Liver (tissue), 9 donors: Measurements from ENCODE around the gene EPGN. TPM values are rescaled to one million over a fixed set of nuclear protein-coding genes. Genes with fewer than 3 reads are reported as not detected.

ENCODE experiments used
- DNase-seq: peaks from one replicate; pipeline ENCODE4 v3.0.0-alpha.2; 2017; ENCODE audit warnings: low spot score
- H3K27ac ChIP-seq, 2 donors: one replicate each; pipeline ENCODE4 v1.7.0; 2013; ENCODE audit warnings: inconsistent platforms in 2 of 2, low read length in 2 of 2, control low read depth in 1 of 2, low read depth in 1 of 2, mild to moderate bottlenecking in 1 of 2
- H3K27me3 ChIP-seq, 4 donors: one replicate each; pipeline versions ENCODE4 v1.6.1 to v1.7.0; 2013; ENCODE audit warnings: low read length in 3 of 4, inconsistent platforms in 1 of 4, mild to moderate bottlenecking in 1 of 4, moderate library complexity in 1 of 4; ENCODE audit not compliant: control insufficient read depth in 4 of 4, insufficient read depth in 4 of 4
- H3K36me3 ChIP-seq, 4 donors: one replicate each; pipeline versions ENCODE4 v1.6.1 to v1.7.0; 2013; ENCODE audit warnings: low read length in 3 of 4, mild to moderate bottlenecking in 3 of 4, low read depth in 1 of 4, moderate library complexity in 1 of 4; ENCODE audit not compliant: control insufficient read depth in 4 of 4, insufficient read depth in 3 of 4
- H3K4me1 ChIP-seq, 4 donors: one replicate each; pipeline versions ENCODE4 v1.6.1 to v1.7.0; 2013; ENCODE audit warnings: low read length in 3 of 4, mild to moderate bottlenecking in 3 of 4, moderate library complexity in 1 of 4; ENCODE audit not compliant: control insufficient read depth in 4 of 4, insufficient read depth in 4 of 4
- H3K4me3 ChIP-seq, 3 donors: one replicate each; pipeline versions ENCODE4 v1.6.1 to v1.7.0; 2013; ENCODE audit warnings: low read length in 3 of 3, control low read depth in 1 of 3, low read depth in 1 of 3, mild to moderate bottlenecking in 1 of 3
- H3K9ac ChIP-seq, 2 donors: one replicate each; pipeline ENCODE4 v1.7.0; 2013; ENCODE audit warnings: low read length in 2 of 2, mild to moderate bottlenecking in 2 of 2, moderate library complexity in 2 of 2, control low read depth in 1 of 2, low read depth in 1 of 2
- H3K9me3 ChIP-seq, 4 donors: one replicate each; pipeline versions ENCODE4 v1.6.1 to v1.7.0; 2013; ENCODE audit warnings: low read length in 3 of 4; ENCODE audit not compliant: control insufficient read depth in 4 of 4
- ATF3 ChIP-seq: IDR thresholded peaks from 2 replicates; pipeline ENCODE4 v1.6.1; 2016; ENCODE audit warnings: antibody characterized with exemption
- EGR1 ChIP-seq, 2 donors: IDR thresholded peaks; 2 replicates each; pipeline ENCODE4 v1.6.1; 2016 to 2018; ENCODE audit warnings: antibody characterized with exemption in 2 of 2, low read depth in 2 of 2
- GABPA ChIP-seq, 2 donors: IDR thresholded peaks in 1 of 2; conservative IDR thresholded peaks in 1 of 2; 2 replicates each; pipeline ENCODE4 v1.6.1; 2016; ENCODE audit warnings: antibody characterized with exemption in 2 of 2, mild to moderate bottlenecking in 1 of 2, moderate library complexity in 1 of 2
- HNF4G ChIP-seq: IDR thresholded peaks from 2 replicates; pipeline ENCODE4 v1.6.1; 2016; ENCODE audit warnings: antibody characterized with exemption
- JUND ChIP-seq, 2 donors: IDR thresholded peaks; 2 replicates each; pipeline ENCODE4 v1.6.1; 2016; ENCODE audit warnings: antibody characterized with exemption in 2 of 2
- MAX ChIP-seq: IDR thresholded peaks from 2 replicates; pipeline ENCODE4 v1.6.1; 2016; ENCODE audit warnings: antibody characterized with exemption
- RAD21 ChIP-seq, 2 donors: IDR thresholded peaks; 2 replicates each; pipeline ENCODE4 v1.6.1; 2016; ENCODE audit warnings: antibody characterized with exemption in 2 of 2, mild to moderate bottlenecking in 2 of 2
- REST ChIP-seq: IDR thresholded peaks from 2 replicates; pipeline ENCODE4 v1.6.1; 2016; ENCODE audit warnings: antibody characterized with exemption, mild to moderate bottlenecking
- RXRA ChIP-seq, 2 donors: IDR thresholded peaks; 2 replicates each; pipeline ENCODE4 v1.6.1; 2017 to 2018; ENCODE audit warnings: antibody characterized with exemption in 2 of 2, mild to moderate bottlenecking in 1 of 2
- SP1 ChIP-seq: IDR thresholded peaks from 2 replicates; pipeline ENCODE4 v1.6.1; 2018; ENCODE audit warnings: antibody characterized with exemption, mild to moderate bottlenecking
- TAF1 ChIP-seq: conservative IDR thresholded peaks from 2 replicates; pipeline ENCODE4 v1.6.1; 2016; ENCODE audit warnings: antibody characterized with exemption, mild to moderate bottlenecking
- YY1 ChIP-seq: IDR thresholded peaks from 2 replicates; pipeline ENCODE4 v1.6.1; 2016; ENCODE audit warnings: antibody characterized with exemption, mild to moderate bottlenecking
- ZBTB33 ChIP-seq: IDR thresholded peaks from 2 replicates; pipeline ENCODE4 v1.6.1; 2016; ENCODE audit warnings: antibody characterized with exemption
- WGBS: extraction: QIAGEN DNeasy Blood & Tissue Kit; methylation state at CpG from one replicate; pipeline ENCODE4 v1.1.7; 2013; 5-methylcytosine and 5-hydroxymethylcytosine counted together
- polyA plus RNA-seq, 2 donors: library from polyadenylated mRNA; stranded (reverse) in 1 of 2; unstranded in 1 of 2; fragments of 200-250 nt in 1 of 2; fragments of >200 nt in 1 of 2; fragmentation: Nextera tagmentation in 1 of 2; extraction: Ambion mirVana in 1 of 2; gene quantifications; one replicate each; pipeline versions ENCODE4 v1.2.1 to v1.2.3, GENCODE V29; 2013 to 2015
- total RNA-seq, 2 donors: library from RNA; depleted of rRNA; stranded (reverse); fragments of >200 nt; gene quantifications; one replicate each; pipeline ENCODE4 v1.2.3, GENCODE V29; 2014
- donor health status: healthy.
- donor health status: healthy.
- donor health status: healthy.
- donor health status: healthy.
- donor health status: healthy.

EPGN gene
- total and polyA plus RNA-seq, 4 donors: 0.09 to 0.75 TPM; not detected in 2

- TF ChIP-seq ZBTB33 (no peak), YY1 (no peak), ATF3 (no peak), JUND (IDR thresholded peaks at IDR 0.05) (no peak), RXRA (IDR thresholded peaks at IDR 0.05) (no peak), TAF1 (no peak), GABPA (IDR thresholded peaks at IDR 0.05 in 1 of 2, conservative IDR thresholded peaks at IDR 0.05 in 1 of 2) (no peak)
These were observed 8.1 kb downstream of the EPGN start (continued) for GRCh38 chr4:74316397-74316796.

DNA sequence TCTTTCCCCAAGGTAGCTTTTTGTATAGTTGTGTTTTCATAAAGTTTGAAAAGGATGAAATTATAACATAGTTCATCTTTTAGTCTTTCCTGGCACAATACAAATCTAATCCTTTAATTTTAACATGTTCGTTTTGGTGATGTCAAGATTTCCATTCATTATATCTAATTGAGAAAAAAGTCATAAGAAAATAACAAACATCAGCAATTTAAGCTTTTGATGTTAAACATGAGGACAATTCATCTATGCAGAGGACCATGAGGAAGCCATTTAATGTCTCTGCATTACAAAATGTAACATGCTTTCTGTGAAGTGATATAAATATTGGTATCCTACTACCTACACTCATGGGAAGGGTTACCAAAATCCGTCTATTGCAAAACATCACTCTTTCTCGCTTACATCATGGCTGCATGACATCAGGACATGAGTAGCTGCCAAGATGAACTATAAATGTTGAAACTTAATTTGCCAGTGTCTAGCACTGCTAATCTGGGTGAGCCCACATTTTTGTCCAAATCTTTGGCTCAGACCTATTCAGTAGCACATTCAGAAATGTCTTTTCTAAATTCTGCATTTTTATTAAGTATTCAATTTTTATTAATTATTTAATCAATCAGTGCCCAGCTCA, 9.5 kb downstream of the EPGN start:
- TF ChIP-seq HNF4G: no peak
- no peak for TF ChIP-seq SP1
- TF ChIP-seq MAX: no peak
- no peak for TF ChIP-seq RXRA (IDR thresholded peaks at IDR 0.05)
- no peak for TF ChIP-seq RAD21 (IDR thresholded peaks at IDR 0.05)
- no peak for TF ChIP-seq REST
- TF ChIP-seq ATF3: no peak
- WGBS: 71% methylated on average over 3 of the region's 3 CpGs

DNA sequence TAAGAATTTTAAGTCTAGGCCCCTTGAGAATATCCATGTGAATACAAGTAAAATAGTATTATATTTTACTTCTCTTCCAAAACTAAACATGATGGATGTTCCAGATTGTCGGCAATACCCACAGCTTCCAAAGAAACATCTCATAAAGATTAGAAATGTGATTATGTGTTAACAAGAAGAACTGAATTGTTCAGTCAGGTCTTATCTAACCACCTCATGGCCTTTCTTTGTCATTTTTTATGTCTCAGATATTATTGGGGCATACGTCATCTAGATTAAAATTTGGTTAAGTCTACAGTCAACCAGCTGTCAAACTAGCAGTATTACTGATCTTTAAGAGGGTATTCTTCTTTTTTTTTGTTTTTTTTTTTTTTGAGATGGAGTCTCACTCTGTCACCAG, 10.0 kb downstream of the EPGN start:
- Histone ChIP-seq H3K4me1 (no peaks in the 10 kb centered on the region), H3K27ac (no peak overlapping the region), H3K9ac (no peak overlapping the region), H3K27me3 (peaks cover 0 to 3% (median 0%) of the 10 kb centered on the region in 4 donors), H3K4me3 (no peak overlapping the region), H3K36me3 (no peaks in the 10 kb centered on the region), H3K9me3 (no peaks in the 10 kb centered on the region)
- no peak for DNase-seq
- TF ChIP-seq REST: no peak
- no peak for TF ChIP-seq YY1
- no peak for TF ChIP-seq EGR1 (IDR thresholded peaks at IDR 0.05; ENCODE audit: low read depth in 2 of 2)
- no peak for TF ChIP-seq RAD21 (IDR thresholded peaks at IDR 0.05)
- TF ChIP-seq TAF1: no peak
- no peak for TF ChIP-seq GABPA (IDR thresholded peaks at IDR 0.05 in 1 of 2, conservative IDR thresholded peaks at IDR 0.05 in 1 of 2)
- WGBS: 86% methylated on average over 2 of the region's 2 CpGs

More for the DNA sequence above, 9.5 kb downstream of the EPGN start:
- Histone ChIP-seq H3K4me1 (no peaks in the 10 kb centered on the region), H3K27me3 (peaks cover 0 to 3% (median 0%) of the 10 kb centered on the region in 4 donors), H3K9ac (no peak overlapping the region), H3K36me3 (no peaks in the 10 kb centered on the region), H3K4me3 (no peak overlapping the region), H3K27ac (no peak overlapping the region), H3K9me3 (no peaks in the 10 kb centered on the region)
- DNase-seq: no peak
